ENCODE data around the gene PRKCE. TPM values are rescaled to one million over a fixed set of nuclear protein-coding genes. Genes with fewer than 3 reads are reported as not detected.

The PRKCE gene
- total and polyA plus RNA-seq, 2 donors (not counting 1 experiment from before 2014, with no cell fraction given), result 23.6 to 271 TPM

DNA sequence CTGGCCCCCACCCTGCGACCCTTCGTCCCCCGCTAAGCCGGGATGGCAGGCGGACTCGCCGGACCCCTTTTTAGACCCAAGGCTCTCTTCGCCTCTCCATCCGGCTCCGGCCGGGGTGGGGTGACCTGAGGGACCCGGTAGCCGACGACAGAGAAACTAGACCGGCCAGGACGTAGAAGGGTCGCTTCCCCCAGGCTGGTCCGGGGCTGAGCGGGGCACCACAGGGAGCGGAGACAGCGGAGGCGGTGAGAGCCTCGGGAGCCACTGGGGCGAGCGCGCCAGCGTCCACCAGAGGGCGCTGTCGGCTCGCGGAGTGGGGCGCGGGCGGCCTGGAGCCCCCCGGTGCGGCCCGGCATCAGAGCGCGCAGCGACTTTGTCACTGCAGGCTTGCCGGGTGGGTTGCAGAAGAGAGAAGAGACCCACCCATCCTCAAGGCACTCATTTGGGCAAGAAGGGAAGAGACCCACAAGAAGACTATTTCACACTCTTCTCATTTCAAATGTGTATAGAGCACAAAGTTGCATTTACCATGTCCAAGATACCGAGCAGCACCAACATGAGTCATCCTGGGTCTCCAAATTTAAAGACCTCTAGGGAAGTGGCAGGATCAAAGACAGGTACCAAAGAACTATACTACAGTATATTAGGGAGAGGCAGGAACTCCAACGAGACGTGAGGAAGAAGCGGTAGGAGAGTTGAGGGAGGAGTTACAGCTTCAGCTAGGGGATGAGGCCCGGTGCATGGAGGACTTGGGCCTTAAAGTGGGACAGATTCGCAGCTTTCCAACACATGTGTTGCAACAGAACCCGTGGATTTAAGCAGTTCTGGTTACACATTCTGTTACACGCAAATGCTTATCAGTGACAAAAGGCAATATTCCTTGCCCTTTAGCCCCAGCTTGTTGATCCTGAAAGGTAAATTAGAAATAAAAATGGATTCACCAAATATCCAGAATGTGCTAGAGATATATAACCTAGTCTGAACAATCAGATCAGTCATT is 7.6 kb upstream of the PRKCE start:
- Histone ChIP-seq H2AFZ (ENCODE audit: insufficient read depth, low read depth, low read length, poor library complexity, severe bottlenecking) (peak overlapping the region; percentile 77), H3K9ac (ENCODE audit: low read length) (peak overlapping the region; percentile 69), H4K20me1 (ENCODE audit: control insufficient read depth, insufficient read depth, low read length, poor library complexity, severe bottlenecking) (no peaks in the 10 kb centered on the region), H3K4me3 (ENCODE audit: control extremely low read depth in 1 of 5, extremely low read depth in 1 of 5, insufficient read depth in 1 of 5, low read depth in 2 of 5, low read length in 4 of 5) (peak overlapping the region in 4 of 5 experiments; percentile 35 to 54 (median 51)), H3K27me3 (replicated peaks in 1 of 4; ENCODE audit: control extremely low read depth in 1 of 4, control insufficient read depth in 3 of 4, insufficient read depth in 4 of 4, low read length in 3 of 4) (peaks cover 0 to 16% (median 6%) of the 10 kb centered on the region in 4 experiments), H3K4me2 (replicated peaks; ENCODE audit: low read depth, low read length, poor library complexity, severe bottlenecking) (peak overlapping the region; percentile 86), H3K4me1 (ENCODE audit: control insufficient read depth in 2 of 2, insufficient read depth in 2 of 2, low read length in 2 of 2) (peaks cover 13 to 19% of the 10 kb centered on the region in 2 donors), H3K27ac (ENCODE audit: low read length in 2 of 2) (peak overlapping the region in 1 of 2 donors; percentile 54), H3K9me3 (ENCODE audit: control extremely low read depth in 1 of 3, control insufficient read depth in 2 of 3, insufficient read depth in 1 of 3, low read length in 2 of 3) (peaks cover 0 to 3% (median 0%) of the 10 kb centered on the region in 3 donors), H3K79me2 (ENCODE audit: control insufficient read depth, insufficient read depth, low read length) (peaks cover 6% of the 10 kb centered on the region), H3K36me3 (replicated peaks in 1 of 2; ENCODE audit: control extremely low read depth in 1 of 2, control insufficient read depth in 1 of 2, extremely low read depth in 1 of 2, insufficient read depth in 2 of 2, low read length in 1 of 2) (no peaks in the 10 kb centered on the region)
- ChIA-PET POLR2A (interaction anchor here (1.6 kb wide), 1 partner anchor 135 kb away, joined by 7 read pairs; no protein-coding TSS in a partner anchor), CTCF (interaction anchor here (0.6 to 5.3 kb wide), 32 partner anchors 9 to 814 kb away, joined by 3 to 76 read pairs (median 4); partner anchors contain the start of gene SRBD1)
- Mint-ChIP-seq H3K27me3 (peaks cover 29% of the 10 kb centered on the region), H3K4me1 (peaks cover 17% of the 10 kb centered on the region), H3K9me3 (ENCODE audit: insufficient read depth) (no peaks in the 10 kb centered on the region), H3K27ac (no peak overlapping the region), H3K4me3 (peak overlapping the region; percentile 83)
- WGBS (ENCODE audit: insufficient coverage), result 9% methylated on average over 45 of the region's 49 CpGs
- TF ChIP-seq, protein P1, sequence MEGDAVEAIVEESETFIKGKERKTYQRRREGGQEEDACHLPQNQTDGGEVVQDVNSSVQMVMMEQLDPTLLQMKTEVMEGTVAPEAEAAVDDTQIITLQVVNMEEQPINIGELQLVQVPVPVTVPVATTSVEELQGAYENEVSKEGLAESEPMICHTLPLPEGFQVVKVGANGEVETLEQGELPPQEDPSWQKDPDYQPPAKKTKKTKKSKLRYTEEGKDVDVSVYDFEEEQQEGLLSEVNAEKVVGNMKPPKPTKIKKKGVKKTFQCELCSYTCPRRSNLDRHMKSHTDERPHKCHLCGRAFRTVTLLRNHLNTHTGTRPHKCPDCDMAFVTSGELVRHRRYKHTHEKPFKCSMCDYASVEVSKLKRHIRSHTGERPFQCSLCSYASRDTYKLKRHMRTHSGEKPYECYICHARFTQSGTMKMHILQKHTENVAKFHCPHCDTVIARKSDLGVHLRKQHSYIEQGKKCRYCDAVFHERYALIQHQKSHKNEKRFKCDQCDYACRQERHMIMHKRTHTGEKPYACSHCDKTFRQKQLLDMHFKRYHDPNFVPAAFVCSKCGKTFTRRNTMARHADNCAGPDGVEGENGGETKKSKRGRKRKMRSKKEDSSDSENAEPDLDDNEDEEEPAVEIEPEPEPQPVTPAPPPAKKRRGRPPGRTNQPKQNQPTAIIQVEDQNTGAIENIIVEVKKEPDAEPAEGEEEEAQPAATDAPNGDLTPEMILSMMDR (IDR thresholded peaks at IDR 0.05), result peak; percentile 89
- TF ChIP-seq EZH2 (IDR thresholded peaks at IDR 0.05; ENCODE audit: borderline replicate concordance, insufficient read depth, low read depth, low read length, poor library complexity, severe bottlenecking), result no peak
- intact Hi-C loops (cut with micrococcal nuclease), result loop anchor here (1.0 to 2.0 kb wide), 3 partner anchors 134 to 419 kb away; no protein-coding TSS in a partner anchor
- ATAC-seq (ENCODE audit: low read depth), result peak; percentile 96
- peak; percentile 86 for DNase-seq
